GM18498 (cell line): Measurements from ENCODE around the gene FARS2.

Source experiments
- ATAC-seq: cut with Tn5 transposase; IDR thresholded peaks from one replicate; pipeline ENCODE4 v1.9.1; 2021; ENCODE audit warnings: mild to moderate bottlenecking, moderate library complexity; ENCODE audit not compliant: unreplicated experiment

Gene FARS2

DNA sequence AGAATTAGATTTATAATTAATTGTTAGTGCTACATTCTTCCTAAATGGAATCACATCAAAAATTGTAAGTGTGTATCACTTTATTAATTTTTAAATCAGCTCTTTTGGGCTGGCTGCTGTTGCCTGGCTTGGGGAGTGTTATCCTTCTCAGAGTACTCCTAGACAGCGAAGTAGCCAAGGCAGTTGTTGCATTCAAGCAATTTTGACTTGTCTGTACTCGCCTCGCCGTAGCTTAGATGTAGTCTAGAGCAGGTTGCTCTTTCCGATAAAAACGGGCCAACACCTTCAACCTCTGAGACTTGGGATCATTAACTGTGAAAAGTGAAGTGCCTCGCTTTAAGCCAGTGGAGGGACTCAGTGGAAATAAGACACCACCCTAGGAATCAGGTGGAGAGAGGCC is 151.3 kb downstream of the FARS2 start:
- no peak for ATAC-seq

DNA sequence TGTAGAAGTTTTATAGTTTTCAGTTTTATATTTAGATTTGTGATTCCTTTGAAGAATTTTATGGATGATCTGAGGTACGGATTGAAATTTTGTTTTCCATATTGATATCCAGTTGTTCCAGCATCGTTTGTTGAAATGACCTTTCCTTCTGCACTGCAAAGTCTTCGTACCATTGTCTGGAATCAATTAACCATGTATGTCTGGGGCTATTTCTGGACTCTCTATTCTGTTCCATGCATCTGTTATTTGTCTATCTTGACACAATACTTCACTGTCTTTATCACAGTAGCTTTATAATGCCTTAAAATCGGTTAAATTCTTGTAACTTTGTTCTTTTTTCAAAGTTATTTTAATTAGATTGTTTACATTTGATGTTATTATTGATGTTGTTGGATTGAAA is 154.9 kb downstream of the FARS2 start:
- ATAC-seq = no peak

DNA sequence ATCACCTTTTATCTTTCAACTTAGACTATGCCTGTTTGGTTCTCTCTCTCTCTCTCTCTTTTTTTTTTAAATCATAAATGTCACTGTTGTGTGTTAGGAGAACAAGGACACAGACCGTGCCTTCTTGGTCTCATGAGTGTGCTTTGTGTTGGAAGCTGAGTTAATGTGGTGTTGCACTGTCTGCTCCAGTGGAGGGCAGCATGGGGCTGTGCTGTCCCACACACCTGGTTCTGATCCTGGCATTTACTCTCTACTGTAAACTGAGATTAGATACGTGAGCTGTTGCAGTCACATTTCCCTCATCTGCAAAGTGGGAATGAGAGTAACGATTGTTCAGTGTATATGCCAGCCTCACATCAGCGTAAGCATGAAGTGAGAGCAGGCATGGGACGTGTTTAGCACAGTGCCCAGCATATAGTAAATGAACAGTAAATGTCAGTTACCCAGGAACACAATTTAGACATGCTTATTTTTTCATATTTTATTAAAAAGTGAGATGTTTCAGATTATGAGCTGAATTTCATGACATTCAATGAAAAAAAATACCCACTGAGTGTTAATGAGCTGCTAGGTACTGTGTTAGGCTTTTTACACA is 161.1 kb downstream of the FARS2 start:
- ATAC-seq = no peak

DNA sequence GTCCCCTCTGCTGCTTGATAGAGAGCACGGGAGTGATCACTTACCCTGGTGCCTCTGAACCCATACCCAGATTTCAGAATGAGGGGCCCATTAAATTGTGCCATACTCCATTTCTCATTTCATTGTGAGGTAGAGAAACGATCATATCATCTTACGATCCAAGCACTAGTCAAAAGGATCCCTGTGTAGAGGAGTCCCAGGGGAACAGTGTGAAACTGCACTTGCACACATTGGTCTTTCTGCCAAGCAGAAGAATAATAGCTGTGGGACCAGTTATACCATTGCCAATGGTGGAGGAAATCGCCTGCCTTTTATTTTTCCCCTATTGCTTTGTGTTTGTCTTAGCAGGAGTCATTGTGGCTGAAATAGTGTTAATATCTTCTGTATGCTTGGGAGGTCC is 161.9 kb downstream of the FARS2 start:
- ATAC-seq = no peak

DNA sequence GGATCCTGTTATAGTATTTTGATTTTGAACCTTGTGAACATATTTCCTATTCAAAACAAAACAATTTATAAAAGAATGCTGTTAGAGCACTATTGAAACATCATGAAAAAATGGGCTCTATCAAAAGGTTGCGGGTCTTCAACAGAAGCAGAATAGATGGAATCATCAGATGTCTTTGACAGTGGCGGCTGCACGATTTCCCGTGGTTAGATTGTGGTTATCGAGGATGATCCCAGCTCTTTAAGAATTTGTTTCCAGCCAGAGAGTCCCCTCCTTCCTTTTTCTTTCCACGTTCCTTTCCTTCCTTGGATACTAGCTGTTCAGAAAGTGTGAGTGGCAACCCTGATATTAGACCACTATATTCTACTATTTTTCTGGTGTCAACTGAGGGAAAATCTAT is 163.4 kb downstream of the FARS2 start:
- ATAC-seq = no peak

DNA sequence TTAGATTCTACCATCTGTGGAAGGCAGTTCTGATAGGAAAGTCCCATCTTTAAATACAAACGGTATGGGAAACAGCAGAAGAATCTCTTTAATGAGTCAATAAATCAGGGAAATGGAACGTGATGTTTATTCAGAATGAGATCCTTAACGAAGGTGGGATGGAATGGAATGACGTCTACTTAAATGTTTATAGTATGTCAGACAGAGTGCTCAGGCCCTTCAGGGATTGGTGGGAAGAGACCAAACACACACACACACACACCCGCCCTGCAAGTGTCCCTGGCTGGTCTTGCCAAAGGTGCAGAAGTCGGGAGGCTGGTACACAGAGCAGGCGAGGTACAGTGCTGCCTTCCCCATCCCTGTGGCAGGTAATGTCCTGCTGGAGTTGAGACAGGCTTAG is 164.0 kb downstream of the FARS2 start:
- no peak for ATAC-seq

DNA sequence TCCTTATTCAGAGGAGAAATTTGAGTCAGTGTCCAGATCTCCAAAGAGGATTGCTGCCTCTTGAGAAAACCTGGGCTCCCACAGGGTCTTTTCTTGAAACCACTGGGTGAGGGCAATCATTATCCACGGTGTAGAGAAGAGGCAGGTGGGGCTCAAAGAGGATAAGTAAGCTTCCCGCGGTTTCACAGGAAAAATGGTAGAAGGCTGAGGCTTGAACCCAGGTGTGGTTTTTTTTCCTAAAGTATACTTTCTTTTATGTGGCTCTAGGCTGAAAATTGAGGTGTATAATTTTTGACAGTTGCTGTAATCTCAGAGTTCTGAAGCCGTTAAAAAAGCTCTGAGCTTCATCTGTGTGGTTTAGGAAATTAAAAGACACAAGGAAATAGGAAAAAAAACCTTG is 164.5 kb downstream of the FARS2 start:
- ATAC-seq = no peak

DNA sequence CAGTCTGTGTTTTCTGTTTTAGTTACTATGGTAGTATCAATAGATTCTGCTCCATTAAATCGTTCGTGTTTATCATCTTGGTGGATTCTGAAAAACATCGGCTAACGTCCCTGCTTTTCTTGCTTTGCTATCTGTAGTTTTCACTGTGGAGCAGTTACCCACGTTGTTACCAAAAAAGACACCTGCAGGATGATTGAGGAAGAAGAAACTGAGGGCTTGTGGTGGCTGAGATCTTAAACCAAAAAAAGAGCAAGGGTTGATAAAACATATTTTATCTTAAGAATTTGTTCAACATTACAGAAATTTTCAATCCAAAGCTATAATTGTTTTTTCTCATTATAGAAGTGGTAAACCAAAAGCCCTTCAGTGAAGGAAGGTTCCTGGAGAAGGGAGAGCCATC is 166.3 kb downstream of the FARS2 start:
- no peak for ATAC-seq

DNA sequence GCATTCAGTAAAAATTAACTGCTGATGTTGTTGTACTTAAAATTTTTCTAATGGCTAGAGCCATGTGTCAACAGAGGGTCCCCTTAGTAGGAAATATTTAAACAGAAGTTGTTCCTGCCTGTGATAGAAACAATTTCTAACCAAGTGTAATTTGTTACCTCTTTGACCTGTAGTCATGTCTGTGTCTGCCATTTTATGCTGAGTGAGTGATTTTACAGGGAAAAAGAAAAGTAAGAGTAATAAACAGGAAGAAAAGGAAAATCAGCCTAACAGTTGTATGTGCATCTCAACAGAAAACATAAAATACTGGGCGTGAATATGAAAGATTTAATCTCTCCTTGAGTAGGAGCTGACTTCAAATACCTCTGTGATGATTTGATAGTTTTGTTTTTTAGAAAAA is 172.0 kb downstream of the FARS2 start:
- ATAC-seq = no peak

DNA sequence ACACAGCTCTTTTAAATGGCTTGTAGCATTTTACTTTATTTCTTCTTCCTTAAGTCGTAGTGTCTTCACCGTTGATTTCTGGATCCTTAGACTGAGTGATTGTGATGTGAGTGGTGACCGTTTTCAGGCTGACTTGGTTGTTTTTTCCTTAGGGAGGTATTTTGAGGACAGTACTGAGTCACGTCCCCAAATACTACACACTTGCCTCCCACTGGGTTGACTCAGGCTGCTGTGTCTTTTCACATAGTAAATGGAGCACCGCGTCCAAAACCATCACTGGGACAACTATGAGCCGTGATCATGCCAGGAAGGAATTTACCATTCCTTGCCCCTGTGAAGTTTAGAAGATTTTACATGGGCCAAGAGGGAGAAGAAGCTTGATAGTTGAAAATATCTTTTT is 174.1 kb downstream of the FARS2 start:
- ATAC-seq = no peak

DNA sequence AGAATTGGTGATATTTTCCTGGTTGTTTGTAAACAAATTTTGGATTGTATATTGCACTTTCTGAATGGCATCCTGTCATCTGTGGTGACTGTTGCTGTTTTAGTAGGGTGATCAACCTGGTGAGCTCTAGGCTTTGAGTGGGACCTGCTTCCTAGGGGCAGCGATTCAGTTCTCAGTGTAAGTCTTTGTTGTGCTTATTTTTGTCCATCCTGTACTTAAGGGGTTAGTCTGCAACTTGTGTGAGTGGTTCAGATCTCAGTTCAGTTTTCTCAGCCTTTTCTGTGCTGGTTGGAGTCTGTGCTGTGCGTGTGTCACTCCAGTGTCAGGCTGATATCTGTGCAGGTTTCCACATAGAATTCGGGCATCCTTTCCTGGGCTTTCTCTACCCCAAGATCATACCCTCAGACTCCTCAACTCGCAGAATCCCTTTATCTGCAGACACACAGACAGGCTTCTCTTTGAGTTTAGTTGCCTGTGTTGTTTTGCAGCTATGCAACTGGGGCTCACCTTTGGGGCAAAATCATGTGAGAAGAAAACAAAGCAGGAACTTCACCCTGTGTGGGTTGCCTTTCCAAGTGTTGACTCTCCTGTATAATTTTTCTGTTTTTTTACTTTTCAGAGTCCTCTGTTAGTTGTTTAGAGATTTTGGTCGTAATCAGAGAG is 177.7 kb downstream of the FARS2 start:
- no peak for ATAC-seq

DNA sequence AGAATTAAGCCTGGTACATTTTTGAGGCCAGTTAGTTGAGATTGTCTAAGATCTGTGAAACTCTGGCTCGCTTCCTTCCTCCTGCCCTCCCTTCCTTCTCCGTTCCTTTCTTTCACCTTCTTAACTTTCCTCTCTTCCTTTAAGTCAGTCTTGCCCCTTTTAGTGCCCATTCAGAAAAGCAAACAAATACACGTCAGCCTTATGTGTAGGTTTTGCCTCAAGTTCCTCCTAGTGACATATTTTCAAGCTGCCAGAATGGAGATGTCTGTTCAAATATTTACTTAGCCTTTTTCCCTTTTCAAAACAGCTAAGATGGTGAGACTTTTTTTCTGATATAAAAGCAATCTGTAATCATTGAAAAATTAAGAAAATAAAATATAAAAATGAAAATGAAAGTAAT is 178.4 kb downstream of the FARS2 start:
- ATAC-seq = no peak

DNA sequence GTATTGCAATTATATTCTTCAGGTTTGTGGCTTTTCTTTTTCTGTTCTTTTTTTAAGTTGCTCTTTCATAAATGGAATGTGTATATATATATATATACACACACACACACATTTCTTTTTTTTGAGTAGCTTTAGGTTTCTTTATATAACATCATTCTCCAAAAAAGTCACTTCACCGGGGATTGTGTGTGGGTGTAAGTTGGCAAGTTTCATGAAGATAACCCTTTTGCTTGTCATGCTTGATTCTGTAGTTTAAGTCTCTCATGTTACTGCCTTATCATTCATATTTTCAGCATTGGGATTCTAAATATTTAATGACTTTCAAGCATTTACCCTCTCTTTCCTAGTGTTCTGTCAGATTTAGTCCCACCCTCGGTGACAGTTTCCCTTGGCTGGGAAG is 181.0 kb downstream of the FARS2 start:
- no peak for ATAC-seq

DNA sequence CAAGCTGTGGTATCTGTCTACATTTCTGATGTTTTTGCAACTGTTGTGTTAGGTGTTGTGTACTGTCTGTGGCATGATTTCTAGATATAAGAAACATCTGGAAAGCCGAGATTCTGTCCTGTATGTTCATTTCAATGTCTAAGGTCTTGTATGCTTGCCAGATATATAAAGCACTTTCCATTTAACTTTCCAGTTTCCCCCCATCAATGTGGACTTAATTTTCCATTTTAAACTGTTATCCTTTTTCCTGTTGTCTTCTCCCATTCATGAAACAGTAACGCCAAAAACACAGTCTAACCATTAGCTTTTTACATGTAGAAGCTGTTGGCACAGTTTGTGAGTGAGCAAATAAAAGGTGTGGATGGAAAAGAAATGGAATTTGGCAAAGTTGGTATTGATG is 181.6 kb downstream of the FARS2 start:
- no peak for ATAC-seq

DNA sequence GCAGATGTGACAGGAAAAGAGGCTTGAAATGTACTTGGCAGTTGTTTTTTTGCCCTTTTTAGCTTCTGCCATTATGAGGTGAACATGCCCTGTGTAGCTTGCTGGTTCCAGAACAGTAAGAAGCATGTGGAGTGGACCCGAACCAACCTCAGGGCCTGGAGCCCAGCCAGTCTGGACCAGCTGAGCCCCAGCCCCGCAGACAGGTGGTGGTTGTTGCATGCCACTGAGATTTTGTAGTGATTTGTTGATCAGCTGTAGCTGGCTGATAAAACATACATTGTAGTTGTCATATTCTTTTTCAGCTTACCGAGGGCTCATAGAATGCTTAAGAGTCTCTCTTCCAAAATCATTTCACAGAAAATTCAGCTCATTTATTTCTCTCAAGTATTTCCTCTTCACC is 182.2 kb downstream of the FARS2 start:
- no peak for ATAC-seq

DNA sequence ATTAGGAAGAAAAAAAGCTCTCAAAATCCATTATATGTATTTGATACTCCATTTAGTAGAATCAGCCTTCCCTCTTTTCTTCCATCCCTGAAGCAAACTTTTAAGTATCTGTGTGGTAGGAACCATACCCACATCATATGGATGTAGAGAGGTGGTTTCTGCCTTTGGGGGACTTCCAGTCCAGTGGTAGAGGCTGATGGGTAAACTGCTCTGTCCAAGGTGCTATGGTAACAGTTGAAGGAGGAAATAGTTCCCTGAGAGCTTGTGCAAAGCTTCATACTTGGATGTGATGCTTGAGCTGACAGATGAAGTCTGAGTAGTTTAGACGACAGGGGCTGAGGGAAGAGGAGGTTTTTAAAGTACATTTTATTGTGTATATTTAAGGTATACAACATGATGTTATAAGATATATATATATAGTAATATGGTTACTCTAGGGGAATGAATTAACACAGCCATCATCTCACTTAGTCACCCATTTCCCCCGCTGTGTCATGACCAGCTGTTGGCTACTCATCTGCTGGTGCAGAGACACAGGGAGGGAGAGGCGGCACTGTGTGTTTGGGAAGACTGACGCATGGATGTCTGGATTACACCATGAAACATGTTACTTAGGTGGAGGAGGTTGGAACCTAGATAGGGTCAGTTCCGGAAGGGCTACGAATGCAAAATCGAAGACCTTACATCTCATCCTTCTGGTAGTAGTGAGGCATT is 185.2 kb downstream of the FARS2 start:
- no peak for ATAC-seq

DNA sequence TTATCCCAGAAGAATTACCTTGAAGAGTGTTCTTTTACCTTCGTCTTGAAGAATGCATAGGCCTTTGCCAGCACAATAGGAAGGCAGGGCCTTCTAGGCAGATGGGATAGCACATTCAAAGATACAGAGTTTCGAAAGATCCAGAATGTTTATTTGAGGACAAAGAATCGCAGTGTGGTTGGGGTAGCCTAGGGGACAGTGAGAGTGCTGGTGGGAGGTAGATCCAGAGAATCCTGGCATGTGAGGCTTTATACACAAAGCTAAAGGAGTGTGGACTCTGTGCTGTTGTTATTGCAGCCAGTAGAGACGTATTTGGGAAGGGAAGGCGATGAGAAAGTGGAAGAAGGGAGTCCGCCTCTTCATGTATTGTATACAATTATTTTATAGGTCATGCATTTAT is 186.6 kb downstream of the FARS2 start:
- ATAC-seq = no peak

DNA sequence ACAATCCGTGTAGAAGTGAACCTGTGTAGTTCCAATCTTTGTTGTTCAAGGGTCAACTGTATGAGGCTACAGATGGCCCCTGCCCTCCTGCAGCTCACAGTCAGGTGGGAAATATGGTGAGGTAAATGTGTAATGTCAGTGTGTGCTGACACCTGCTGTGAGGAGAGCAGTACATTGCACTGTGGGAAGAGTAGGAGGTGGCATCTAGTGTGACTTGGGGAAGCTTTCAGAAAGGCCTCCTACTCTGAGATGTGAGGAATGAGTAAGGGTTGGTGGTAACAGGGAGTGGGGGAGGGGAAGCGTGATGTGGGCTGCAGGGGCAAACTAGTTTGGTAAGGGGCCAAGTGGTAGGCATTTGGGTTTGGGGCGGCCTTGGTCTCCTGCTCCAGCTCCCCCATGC is 188.8 kb downstream of the FARS2 start:
- ATAC-seq = no peak

DNA sequence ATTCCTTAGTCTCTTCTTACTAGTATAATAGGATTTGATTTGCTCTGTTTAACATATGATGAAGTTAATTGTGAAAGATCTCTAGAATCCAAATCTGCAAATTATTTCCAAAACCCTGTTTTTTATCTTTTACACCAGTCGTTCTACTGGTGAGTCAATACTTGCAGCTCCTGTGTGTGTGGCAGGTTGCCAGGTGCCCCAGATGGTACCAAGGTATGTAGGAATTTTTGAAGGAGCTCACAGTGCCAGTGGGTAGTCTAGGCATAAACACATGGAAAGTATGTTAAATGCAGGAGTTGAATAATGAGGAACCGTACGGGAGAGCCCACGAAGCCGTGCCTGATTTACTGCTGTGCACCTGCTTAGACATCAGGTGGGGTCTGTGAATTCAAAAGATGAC is 192.2 kb downstream of the FARS2 start:
- no peak for ATAC-seq

DNA sequence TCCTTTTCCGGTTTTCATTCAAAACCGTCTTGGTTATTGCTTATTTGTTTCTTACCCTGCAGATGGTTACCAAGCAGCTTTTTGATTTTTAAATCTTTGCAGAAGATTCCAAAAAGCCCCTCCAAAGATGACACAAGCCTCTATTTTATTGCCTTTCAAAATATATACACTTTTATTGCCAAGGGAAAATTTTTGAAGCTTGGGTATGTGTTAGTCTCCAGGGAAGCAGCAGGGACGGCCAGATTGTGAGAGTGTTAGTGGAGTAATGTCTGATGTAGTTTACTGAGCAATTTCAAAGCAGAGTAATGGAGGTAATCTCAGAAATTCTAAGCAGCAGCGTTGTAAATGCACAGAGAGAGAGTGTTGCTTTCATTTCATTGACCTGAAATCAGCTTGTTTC is 193.8 kb downstream of the FARS2 start:
- no peak for ATAC-seq

DNA sequence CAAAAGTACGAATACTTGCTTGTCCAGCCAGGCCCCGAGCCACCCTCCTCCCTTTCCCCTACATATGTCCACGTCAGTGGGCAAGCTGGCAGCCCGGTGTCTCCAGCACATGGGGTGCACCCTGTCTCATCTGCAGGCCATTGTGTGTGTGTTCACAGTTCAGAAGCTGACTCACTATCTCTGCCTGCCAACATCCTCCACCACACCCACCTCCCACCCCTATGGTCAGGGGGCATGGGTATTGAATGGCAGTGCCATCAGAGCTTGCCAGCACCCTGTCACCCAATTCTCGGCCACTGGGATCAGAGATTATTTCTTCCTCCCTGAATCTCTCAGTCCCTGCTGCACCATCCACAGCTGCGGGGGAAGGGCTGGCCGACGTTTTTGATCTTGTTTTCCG is 195.7 kb downstream of the FARS2 start:
- no peak for ATAC-seq

DNA sequence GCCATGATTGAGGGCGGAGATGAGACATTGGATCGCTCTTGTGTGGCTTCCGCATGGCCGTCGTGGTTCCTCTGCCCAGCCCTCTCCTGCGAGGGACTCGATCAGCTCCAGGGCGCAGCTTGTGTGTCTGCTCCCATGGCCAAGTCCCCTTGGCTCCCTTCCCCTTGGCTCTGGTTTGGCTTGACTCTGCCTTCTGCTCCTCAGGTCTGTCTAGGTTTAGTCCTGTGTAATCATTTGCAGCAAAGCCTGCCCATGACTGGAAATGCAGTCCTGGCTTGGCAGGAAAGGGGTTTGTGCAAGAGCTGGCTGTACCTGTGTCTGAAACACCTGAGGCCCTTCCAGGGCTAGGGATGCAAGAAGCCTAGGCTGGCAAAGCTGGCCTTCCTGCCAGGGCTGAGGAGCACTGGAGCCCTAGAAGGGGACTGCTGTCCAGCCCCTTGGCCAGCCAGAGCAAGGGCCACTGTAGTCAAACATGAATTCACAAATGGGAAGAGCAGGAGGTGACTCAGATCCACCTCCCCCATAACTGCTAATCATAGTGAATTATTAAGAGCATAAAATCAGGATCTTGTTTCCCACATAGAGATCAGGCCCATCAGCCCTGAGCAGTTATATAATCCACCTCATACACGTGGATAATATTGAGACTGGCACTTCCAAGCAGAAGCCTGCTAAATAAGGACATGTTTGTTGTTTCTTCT is 196.8 kb downstream of the FARS2 start:
- no peak for ATAC-seq
